Measurements from ENCODE around the gene MOB2.

DNA sequence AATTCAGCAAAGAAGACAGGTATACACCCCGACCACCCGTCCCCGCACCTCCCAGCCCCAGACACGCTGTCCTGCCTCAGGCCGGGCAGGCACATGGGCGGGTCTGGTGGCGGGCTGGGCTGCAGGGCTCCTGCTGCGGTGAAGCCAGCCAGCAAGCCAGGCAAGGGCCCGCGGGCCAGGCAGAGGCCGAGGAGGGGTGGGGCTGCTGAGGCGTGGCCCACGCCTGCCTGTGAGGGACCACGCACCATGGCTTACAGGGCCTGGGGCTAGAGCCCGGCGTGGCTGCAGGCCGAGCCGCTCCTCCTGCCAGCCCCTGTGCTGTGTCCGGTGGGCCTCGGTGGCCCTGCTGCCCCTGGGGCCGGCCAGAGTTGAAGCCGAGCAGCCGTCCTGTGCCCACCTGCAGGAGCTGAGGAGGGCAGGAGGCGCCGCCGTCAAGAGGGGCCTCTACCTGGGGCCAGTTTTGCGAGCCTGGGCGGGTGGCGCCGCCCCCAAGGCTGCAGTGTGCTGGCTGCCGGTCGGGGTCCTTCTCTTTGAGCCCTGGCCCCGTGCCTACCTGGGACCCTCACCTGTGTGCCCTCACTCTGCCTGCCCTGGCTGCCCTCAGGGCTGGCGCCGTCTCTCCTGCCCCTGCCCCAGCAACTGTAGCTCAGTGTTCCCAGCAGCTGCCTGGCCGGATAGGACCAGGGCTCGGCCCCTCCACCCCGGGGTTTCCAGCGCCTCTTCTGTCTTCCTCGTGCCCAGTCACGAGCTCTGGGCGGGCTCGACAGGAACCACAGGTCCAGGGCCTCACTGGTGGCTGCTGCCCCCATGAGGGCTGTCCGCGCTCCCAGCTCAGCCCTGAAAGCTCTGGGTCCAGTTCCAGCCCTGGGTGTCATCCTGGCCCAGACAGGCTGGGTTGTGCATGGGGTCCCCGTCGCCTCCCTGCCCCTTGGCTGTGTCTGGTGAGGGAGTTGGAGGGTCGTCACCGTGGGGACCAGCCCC is 38.4 kb downstream of the MOB2 start:
- TF ChIP-seq POLR2A (IDR thresholded peaks at IDR 0.05): no peak
- TF ChIP-seq, protein P1, sequence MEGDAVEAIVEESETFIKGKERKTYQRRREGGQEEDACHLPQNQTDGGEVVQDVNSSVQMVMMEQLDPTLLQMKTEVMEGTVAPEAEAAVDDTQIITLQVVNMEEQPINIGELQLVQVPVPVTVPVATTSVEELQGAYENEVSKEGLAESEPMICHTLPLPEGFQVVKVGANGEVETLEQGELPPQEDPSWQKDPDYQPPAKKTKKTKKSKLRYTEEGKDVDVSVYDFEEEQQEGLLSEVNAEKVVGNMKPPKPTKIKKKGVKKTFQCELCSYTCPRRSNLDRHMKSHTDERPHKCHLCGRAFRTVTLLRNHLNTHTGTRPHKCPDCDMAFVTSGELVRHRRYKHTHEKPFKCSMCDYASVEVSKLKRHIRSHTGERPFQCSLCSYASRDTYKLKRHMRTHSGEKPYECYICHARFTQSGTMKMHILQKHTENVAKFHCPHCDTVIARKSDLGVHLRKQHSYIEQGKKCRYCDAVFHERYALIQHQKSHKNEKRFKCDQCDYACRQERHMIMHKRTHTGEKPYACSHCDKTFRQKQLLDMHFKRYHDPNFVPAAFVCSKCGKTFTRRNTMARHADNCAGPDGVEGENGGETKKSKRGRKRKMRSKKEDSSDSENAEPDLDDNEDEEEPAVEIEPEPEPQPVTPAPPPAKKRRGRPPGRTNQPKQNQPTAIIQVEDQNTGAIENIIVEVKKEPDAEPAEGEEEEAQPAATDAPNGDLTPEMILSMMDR (IDR thresholded peaks at IDR 0.05): no peak
